ENCODE data around the gene SMIM34. TPM values are rescaled to one million over a fixed set of nuclear protein-coding genes. Genes with fewer than 3 reads are reported as not detected.
"Not testable (repeated sequence)": the region's sequence is repeated elsewhere in the genome, so short reads cannot be mapped to it uniquely, and the experiment has no call there.

The SMIM34 gene
- total RNA-seq, 2 experiments from 2014 or later = not detected

GRCh38 chr21:34374940-34375618, 48.7 kb downstream of the SMIM34 start, which contains the start of gene SMIM11:
TSS of gene SMIM11 (plus strand) at chr21:34375507. CDS start at chr21:34379505, 3,998 bp downstream.
- H3K4me1 ChIP-seq (ENCODE audit: insufficient read depth, low read length, poor library complexity, severe bottlenecking); H3K9me2 ChIP-seq (ENCODE audit: insufficient read depth, low read length); H3K36me3 ChIP-seq (ENCODE audit: insufficient read depth, low read length); H4K20me1 ChIP-seq (ENCODE audit: insufficient read depth, low read length); H3K79me2 ChIP-seq (ENCODE audit: insufficient read depth, low read depth, low read length); H3K27ac ChIP-seq (ENCODE audit: low read depth, low read length, poor library complexity, severe bottlenecking); H2AFZ ChIP-seq (ENCODE audit: low read length); BruUV-seq (replicated peaks); intact Hi-C loops (cut with micrococcal nuclease; ENCODE audit: unreplicated experiment); H3K9me3 ChIP-seq (ENCODE audit: low read length); H3K4me2 ChIP-seq (ENCODE audit: low read length); DNase-seq (ENCODE audit: low spot score); POLR2A ChIA-PET; CTCF ChIA-PET (ENCODE audit: unreplicated experiment); H3K4me3 ChIP-seq (ENCODE audit: low read depth, low read length, poor library complexity, severe bottlenecking): not testable (repeated sequence)

- CTCF ChIA-PET (ENCODE audit: unreplicated experiment); H3K9me2 ChIP-seq (ENCODE audit: insufficient read depth, low read length); DNase-seq (ENCODE audit: low spot score); H3K4me2 ChIP-seq (ENCODE audit: low read length); BruUV-seq (replicated peaks); intact Hi-C loops (cut with micrococcal nuclease; ENCODE audit: unreplicated experiment); POLR2A ChIA-PET; H3K79me2 ChIP-seq (ENCODE audit: insufficient read depth, low read depth, low read length); H3K4me3 ChIP-seq (ENCODE audit: low read depth, low read length, poor library complexity, severe bottlenecking); H4K20me1 ChIP-seq (ENCODE audit: insufficient read depth, low read length); H3K36me3 ChIP-seq (ENCODE audit: insufficient read depth, low read length); H3K27ac ChIP-seq (ENCODE audit: low read depth, low read length, poor library complexity, severe bottlenecking); H3K9me3 ChIP-seq (ENCODE audit: low read length); H3K4me1 ChIP-seq (ENCODE audit: insufficient read depth, low read length, poor library complexity, severe bottlenecking); H2AFZ ChIP-seq (ENCODE audit: low read length): not testable (repeated sequence)
Observed at GRCh38 chr21:34374462-34374861, 49.3 kb downstream of the SMIM34 start.

GRCh38 chr21:34372321-34372720, 51.4 kb downstream of the SMIM34 start:
- Histone ChIP-seq H3K4me2 (ENCODE audit: low read length) (no peak overlapping the region), H2AFZ (ENCODE audit: low read length) (no peak overlapping the region), H3K27ac (ENCODE audit: low read depth, low read length, poor library complexity, severe bottlenecking) (no peak overlapping the region), H4K20me1 (ENCODE audit: insufficient read depth, low read length) (no peaks in the 10 kb centered on the region), H3K4me3 (ENCODE audit: low read depth, low read length, poor library complexity, severe bottlenecking) (no peak overlapping the region), H3K4me1 (ENCODE audit: insufficient read depth, low read length, poor library complexity, severe bottlenecking) (no peaks in the 10 kb centered on the region), H3K36me3 (ENCODE audit: insufficient read depth, low read length) (no peaks in the 10 kb centered on the region), H3K79me2 (ENCODE audit: insufficient read depth, low read depth, low read length) (no peaks in the 10 kb centered on the region), H3K9me2 (ENCODE audit: insufficient read depth, low read length) (no peaks in the 10 kb centered on the region), H3K9me3 (ENCODE audit: low read length) (no peaks in the 10 kb centered on the region)
- POLR2A ChIA-PET = interaction anchor here (2.2 kb wide), 1 partner anchor 10 kb away, joined by 6 read pairs; no protein-coding TSS in a partner anchor
- intact Hi-C loops (cut with micrococcal nuclease; ENCODE audit: unreplicated experiment) = no loop called here
- BruUV-seq (replicated peaks) = no TSS peak
- no peak for DNase-seq (ENCODE audit: low spot score)
- CTCF ChIA-PET (ENCODE audit: unreplicated experiment) = no interaction called here
- TF ChIP-seq EZH2phosphoT487 (IDR thresholded peaks at IDR 0.05; ENCODE audit: borderline replicate concordance, low read depth, low read length) (no peak), CTCF (conservative IDR thresholded peaks at IDR 0.05; ENCODE audit: low read length) (no peak)

- no peaks in the 10 kb centered on the region for H3K9me3 ChIP-seq (ENCODE audit: low read length)
- H3K4me2 ChIP-seq (ENCODE audit: low read length) = no peak overlapping the region
- no peak overlapping the region for H3K4me3 ChIP-seq (ENCODE audit: low read depth, low read length, poor library complexity, severe bottlenecking)
- H3K9me2 ChIP-seq (ENCODE audit: insufficient read depth, low read length) = no peaks in the 10 kb centered on the region
- H4K20me1 ChIP-seq (ENCODE audit: insufficient read depth, low read length) = no peaks in the 10 kb centered on the region
- intact Hi-C loops (cut with micrococcal nuclease; ENCODE audit: unreplicated experiment) = no loop called here
- H3K4me1 ChIP-seq (ENCODE audit: insufficient read depth, low read length, poor library complexity, severe bottlenecking) = no peaks in the 10 kb centered on the region
- no peaks in the 10 kb centered on the region for H3K79me2 ChIP-seq (ENCODE audit: insufficient read depth, low read depth, low read length)
- no peak overlapping the region for H2AFZ ChIP-seq (ENCODE audit: low read length)
- no peak for DNase-seq (ENCODE audit: low spot score)
- no peak for TF ChIP-seq CTCF (conservative IDR thresholded peaks at IDR 0.05; ENCODE audit: low read length)
- no peak for TF ChIP-seq EZH2phosphoT487 (IDR thresholded peaks at IDR 0.05; ENCODE audit: borderline replicate concordance, low read depth, low read length)
- ChIA-PET CTCF (ENCODE audit: unreplicated experiment) (no interaction called here), POLR2A (no interaction called here)
- H3K27ac ChIP-seq (ENCODE audit: low read depth, low read length, poor library complexity, severe bottlenecking) = no peak overlapping the region
- BruUV-seq (replicated peaks) = no TSS peak
- H3K36me3 ChIP-seq (ENCODE audit: insufficient read depth, low read length) = no peaks in the 10 kb centered on the region
Observed at GRCh38 chr21:34369741-34370140, 54.0 kb downstream of the SMIM34 start.
